GM18873 (cell line): ENCODE data around the gene CBLN3.

Source experiments
- ATAC-seq: cut with Tn5 transposase; IDR thresholded peaks from one replicate; pipeline ENCODE4 v1.9.1; 2021; ENCODE audit warnings: mild to moderate bottlenecking, moderate library complexity, moderate number of reproducible peaks; ENCODE audit not compliant: unreplicated experiment, low FRiP score

Gene CBLN3

GRCh38 chr14:24407608-24408325 lies 21.7 kb downstream of the CBLN3 start:
- ATAC-seq = no peak

GRCh38 chr14:24406416-24406815 lies 23.1 kb downstream of the CBLN3 start:
- ATAC-seq = no peak

DNA sequence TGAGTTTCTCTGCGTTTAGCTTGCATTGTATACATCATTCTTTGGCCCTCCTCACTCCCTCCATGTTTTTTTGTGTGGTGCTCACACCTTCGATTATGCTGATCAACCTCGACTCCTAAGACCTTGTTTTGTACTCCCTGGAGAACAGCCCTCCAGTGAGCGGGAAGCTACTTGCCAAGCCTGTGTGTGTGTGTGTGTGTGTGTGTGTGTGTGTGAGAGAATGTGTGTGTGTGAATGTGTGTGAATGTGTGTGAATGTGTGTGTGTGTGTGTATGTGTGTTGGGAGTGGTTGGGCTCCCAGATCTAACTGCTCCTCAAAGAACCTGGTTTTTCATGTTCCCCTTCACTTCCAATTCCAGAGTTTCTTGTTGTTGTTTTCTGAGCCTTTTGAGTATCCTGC lies 24.7 kb downstream of the CBLN3 start:
- ATAC-seq = no peak

DNA sequence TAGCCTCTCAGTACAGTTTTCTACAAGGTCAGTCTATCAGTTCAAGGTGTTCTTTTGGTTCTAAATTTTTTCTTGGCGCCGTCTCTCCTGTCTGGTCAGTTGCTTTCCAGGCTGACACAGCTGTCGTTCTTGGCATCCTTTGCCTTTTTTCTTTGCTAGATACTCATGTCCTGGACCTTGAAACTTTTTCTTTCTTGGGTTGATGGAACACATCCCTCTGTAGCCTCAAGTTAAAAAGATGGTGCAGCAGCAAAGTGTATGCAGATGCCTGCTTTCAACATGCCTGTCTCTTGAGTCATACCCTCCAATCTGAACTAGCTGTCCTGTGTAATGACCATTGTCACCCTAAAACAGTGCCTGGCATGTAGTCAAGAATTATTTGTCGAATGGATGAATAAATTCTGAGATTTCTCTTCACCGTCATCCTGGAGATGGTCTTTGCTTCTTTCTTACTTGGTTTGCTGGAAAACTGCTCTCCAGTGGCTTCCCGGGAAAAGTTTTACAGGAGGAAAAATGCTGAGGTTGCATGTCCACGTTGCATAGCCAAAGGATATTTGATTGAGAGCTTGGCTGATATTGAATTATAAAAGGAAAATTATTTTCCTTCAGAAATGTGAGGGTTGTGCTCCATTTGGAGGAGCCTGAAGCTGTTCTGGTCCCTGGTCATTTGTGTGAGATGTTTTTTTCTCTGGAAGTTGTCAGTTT lies 26.0 kb downstream of the CBLN3 start:
- ATAC-seq = no peak

DNA sequence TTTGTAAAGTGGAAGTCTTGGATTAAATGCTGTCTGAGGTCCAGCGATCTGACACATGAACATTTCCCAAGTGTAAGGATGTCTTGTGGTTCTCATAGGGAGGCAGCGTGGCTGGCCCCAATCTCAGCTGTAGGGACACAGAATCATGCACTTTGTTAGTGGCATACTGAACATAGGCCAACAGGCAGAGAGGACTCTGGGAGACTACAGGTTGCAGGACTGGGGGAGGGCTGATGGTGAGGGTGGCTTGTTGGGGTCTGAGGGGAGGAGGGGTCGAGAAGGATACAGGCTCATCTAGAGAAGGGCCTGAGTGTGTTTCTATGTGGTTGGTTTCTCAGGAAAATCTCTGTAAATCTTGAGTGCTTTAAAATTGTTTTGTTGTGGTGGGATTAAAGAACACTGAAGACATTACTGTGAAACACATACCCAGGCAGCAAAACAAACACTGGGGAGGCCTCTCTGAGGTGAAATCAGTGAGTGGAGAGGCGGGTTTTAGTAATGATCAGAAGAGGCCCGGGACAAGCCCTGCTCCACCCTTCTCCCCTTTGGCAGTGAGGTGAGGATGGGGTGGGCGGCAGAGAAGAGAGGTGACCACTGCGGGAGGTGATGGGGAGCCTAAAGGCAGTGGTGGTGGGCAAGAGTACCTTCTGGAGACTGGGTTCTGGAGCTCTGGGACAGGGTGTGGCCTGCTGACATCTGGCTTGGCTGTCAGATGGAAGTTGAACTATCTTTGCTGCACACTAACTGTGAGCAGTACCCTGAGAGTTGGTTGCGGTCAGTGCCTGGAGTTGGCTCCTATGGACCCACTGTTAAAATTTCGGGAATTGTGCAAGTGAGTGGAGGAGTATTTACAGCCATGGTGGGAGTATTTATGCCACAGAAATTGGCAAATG lies 27.4 kb downstream of the CBLN3 start:
- ATAC-seq = no peak

- ATAC-seq = no peak
Observed at GRCh38 chr14:24399999-24400718, 29.3 kb downstream of the CBLN3 start.

DNA sequence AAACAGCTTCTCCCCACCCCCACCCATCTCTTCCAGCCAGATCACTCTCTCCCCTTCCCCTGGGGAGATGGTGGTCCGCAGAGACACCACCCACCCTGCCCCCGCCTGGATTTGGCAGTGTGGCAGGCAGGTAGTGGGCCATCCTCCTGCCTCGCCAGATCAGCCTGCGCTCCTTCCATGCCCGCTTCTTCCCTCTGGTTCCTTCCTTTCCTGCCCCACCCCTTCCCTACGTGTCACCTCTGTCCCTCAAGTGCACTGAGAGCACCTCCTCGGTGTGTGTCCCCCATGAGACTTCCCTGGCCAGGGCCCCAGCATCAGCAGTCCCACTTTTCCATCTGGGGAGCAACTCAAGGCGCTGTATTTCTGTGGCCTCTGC lies 30.0 kb downstream of the CBLN3 start:
- ATAC-seq = no peak

DNA sequence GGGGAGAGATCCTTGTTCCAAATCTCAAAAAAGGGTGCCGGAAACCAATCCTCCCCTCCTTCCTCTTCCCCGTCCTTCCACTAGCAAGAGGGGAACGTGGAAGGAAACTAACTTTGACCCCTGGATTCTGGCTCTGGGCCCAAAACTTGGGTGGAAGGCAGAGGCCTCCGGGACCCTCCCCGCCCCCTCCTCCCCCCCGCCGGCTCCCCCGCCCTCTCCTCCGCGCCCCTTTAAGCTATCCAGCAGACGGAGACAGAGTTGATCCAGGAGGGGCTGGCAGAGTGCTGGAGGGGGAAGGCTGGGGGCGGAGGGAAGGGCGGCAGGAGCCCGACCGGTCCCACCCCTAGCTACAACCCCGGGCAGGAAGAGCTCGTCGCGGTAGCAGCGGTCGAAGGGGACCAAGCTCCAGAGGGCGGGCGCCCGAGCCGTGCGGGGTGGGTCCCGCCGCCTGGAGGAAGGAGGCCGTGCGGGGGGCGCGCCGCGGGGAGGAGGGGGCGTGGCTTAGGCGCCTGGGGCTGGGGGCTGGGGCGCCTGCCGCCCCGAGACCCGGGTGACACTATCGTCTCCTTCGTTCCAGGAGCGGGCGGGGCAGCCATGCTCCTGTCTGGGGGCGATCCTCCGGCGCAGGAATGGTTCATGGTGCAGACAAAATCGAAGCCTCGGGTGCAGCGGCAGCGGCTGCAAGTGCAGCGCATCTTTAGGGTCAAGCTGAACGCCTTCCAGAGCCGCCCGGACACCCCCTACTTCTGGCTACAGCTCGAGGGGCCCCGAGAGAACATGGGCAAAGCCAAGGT lies 30.6 kb downstream of the CBLN3 start, which contains the start of gene NYNRIN:
NYNRIN (plus strand) TSS at position 351 of the 794 bp plus-strand sequence; CDS start at position 595, 244 bp downstream.
- ATAC-seq = no peak

DNA sequence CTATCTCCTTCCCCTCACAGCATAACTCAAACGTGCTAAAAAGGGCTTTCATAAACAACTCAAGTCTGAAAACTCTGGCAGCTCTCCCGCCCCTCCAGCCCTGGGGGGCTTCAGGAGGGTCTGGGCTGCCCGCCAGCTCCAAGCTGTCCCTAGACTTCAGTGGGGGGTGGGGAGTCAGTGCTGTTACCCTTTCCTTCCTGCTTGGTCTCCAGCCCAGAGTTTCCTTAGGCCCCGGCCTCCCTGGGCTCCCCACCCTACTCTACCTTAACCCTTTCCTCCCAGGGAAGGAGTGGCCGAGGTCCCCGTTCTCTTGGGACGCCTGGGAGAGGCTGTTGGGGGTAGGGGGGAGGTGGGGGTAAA lies 31.2 kb downstream of the CBLN3 start:
- ATAC-seq = no peak

DNA sequence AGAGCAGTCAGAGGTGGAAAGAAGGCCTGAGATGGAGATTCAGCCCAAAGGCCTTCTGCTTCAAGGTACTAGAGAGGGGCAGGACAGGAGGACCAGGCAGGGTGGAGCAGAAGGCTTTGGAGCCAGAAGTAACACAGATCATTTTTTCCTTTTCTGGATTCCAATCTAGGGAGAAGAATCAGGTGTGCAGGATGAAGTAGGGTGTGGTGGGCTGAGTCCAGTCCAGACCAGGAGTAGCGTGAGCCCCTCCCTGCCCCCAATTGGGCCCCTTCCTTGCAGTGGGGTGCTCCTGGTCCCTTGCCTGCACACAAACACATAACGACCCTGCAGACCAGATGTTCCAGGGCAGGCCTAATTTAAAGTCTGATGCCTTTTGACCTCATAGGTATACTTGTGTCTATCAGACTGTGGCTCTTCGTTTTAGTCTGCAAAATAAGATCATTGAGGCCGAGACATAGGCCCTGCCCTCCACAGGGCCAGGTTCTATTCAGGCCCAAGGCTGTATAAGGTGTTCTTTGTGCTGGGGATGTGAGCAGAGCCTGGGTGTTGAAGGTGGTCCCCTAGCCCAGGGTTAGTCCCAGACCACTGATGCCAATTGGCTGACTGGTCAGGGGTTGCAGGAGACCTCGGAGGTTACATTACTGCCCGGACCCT lies 31.7 kb downstream of the CBLN3 start:
- no peak for ATAC-seq

DNA sequence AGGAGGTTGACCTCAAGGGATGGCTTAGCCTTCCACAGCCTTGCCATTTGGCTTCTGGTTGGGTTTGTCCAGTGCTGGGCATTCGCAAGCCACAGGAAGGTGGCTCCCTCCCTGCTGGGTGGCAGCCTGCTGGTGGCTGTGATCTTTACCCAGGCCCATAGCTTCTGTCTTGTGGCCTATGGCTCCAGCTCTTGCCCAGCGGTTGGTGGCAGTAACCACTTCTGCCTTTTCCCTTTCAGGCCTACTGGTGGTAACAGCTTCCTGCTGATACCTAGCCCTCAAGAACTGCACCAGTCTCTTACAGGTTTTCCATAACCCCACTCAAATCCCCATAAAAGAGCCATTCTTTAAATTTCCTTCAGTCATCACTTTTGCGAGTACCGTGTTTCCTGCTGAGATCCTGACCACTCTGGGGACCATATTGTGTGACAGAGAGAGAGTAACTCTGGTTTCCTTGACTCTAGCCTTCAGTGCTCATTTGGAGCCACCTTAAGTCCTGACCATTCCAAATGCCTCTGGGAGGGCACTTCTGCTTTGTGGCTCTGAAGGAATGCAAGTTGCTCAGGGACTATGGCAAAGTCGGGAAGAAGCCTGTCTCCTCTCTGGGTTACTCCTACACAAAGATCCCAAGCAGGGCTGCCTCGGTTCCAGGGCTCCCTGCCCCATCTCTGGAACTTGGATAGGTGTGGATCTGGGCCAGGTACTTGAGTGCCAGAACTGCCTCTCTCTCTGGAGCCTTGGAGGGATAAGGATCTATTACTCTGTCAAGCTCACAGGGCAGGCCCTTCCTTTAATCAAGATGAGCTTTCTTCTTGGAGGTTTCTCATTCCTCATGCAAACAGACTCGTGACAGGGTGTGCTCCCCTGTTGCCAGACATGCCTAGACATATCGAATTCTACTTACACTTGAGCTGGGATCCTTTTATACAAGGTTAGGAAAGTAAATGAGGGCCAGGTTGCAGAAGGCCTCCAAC lies 33.6 kb downstream of the CBLN3 start:
- ATAC-seq = no peak

DNA sequence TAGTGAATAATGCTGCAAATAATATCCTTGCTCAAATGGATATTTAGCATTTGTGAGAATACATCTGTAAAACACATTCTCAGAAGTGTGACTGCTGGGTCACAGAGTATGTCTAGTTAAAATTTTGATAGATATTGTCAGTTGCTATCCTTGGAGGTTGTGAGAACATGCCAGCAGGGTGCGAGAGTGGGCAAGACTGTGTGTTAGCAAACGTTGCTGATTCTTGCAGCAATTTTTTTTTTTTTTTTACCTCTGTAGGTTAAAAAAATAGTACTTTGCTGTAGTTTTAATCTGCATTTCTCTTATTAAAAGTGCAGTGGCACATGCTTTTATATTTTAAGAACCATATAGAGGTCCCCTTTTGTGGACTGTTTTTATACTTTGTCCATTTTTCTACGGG lies 35.2 kb downstream of the CBLN3 start:
- ATAC-seq = no peak

DNA sequence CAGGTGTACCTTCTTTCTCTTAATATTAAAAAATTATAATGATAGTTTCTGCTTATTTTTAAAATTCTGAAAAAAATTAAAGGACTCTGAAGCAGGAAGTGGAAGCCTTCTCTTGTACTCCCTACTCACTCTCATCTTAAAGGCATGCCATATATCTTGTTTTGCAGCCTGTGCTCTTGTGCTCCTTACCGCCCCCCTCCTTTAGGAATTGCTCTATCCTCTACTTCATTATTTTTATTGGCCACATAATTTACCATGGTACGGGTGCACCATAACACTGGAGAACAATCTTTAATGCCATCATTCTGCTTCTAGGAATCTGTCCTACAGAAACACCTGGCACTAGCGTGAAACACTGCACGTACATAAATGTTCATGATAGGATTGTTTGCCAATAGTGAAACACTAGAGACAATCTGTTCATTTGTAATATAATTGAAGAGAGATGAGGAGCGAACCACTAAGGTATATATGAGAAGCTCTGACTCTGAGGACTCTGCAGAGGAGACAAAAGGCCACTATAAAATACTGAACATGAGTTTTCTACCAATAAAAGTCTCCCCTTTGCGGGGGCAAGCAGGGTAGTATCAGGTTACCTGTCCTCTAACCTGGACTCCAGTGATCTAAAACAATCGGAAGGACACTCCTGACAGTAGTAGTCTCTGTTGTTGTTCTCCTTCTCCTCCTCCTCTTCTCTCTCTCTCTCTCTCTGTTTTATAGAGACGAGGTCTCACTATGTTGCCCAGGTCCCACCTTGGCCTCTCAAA lies 37.0 kb downstream of the CBLN3 start:
- ATAC-seq = no peak

DNA sequence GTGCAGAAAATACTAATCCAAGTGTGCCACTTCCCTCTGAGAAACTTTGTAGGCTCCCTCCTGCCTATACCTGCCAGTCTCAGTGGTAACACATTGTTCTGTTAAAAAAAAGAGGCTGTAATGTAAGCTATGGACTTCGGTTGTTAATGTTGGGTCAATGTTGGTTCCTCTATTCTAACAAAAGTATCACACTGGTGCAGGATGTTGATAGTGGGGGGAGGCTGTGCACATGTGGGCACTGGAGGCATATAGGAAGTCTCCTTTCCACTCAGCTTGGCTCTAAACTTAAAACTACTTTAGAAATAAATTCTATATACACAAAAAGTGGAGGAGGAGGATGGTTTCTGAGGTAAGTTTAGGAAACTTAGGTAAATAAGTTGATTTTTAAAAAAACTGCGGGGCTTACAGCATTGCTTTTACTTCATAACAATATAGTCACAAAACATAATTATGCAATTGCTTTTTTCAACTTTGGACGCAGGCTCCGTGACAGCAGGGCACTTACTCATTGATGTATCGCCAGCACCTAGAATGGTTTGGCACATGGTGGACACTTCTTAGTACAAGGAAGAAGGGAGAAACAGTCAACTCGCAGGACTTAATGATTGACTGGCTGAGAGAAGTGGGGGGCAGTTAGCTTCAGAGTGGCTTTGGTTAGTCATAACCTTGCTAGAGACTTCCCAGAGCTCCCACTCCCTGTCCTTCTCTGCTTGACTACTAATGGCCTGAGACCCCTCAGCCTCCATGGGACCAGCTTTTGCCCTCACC lies 38.6 kb downstream of the CBLN3 start:
- no peak for ATAC-seq

- ATAC-seq = no peak
Observed at GRCh38 chr14:24389226-24389848, 40.1 kb downstream of the CBLN3 start.

- ATAC-seq = no peak
Observed at GRCh38 chr14:24388474-24389179, 40.8 kb downstream of the CBLN3 start.
